Germinal center (tissue), 1 donor: Measurements from ENCODE around the gene ADCY3.
"Not testable (repeated sequence)": the region's sequence is repeated elsewhere in the genome, so short reads cannot be mapped to it uniquely, and the experiment has no call there.

Experiments
- DNase-seq: peaks from one replicate; pipeline ENCODE4 v3.0.0; 2012; ENCODE audit warnings: mixed read lengths, low spot score

ADCY3 gene

GRCh38 chr2:24809316-24810007 is 110.6 kb downstream of the ADCY3 start:
- no peak for DNase-seq

- DNase-seq: no peak
Measured at GRCh38 chr2:24806661-24807036, 113.4 kb downstream of the ADCY3 start.

- not testable (repeated sequence) for DNase-seq
Measured at GRCh38 chr2:24805811-24806660, 114.0 kb downstream of the ADCY3 start.

GRCh38 chr2:24800487-24800886 is 119.5 kb downstream of the ADCY3 start:
- DNase-seq: not testable (repeated sequence)

GRCh38 chr2:24797644-24798043 is 122.4 kb downstream of the ADCY3 start:
- no peak for DNase-seq

- DNase-seq: peak; percentile 8
Measured at GRCh38 chr2:24793761-24794435, 126.1 kb downstream of the ADCY3 start.

GRCh38 chr2:24792874-24793760 is 126.9 kb downstream of the ADCY3 start, which contains the start of the genes CENPO and PTRHD1:
Gene CENPO, plus strand, starts transcription at chr2:24793425. Its CDS starts 495 bp downstream, at chr2:24793920.
Gene PTRHD1, minus strand, starts transcription at chr2:24793391. Its CDS starts 14 bp downstream, at chr2:24793377.
- peak; percentile 95 for DNase-seq

GRCh38 chr2:24792542-24792873 is 127.5 kb downstream of the ADCY3 start:
- DNase-seq: no peak

- DNase-seq: no peak
Measured at GRCh38 chr2:24791452-24791851, 128.6 kb downstream of the ADCY3 start.

- no peak for DNase-seq
Measured at GRCh38 chr2:24788816-24789215, 131.2 kb downstream of the ADCY3 start.

- no peak for DNase-seq
Measured at GRCh38 chr2:24787532-24787931, 132.5 kb downstream of the ADCY3 start.

GRCh38 chr2:24785671-24786321 is 134.2 kb downstream of the ADCY3 start:
- peak; percentile 62 for DNase-seq

- DNase-seq: no peak
Measured at GRCh38 chr2:24783641-24784040, 136.4 kb downstream of the ADCY3 start.

- no peak for DNase-seq
Measured at GRCh38 chr2:24779116-24779515, 140.9 kb downstream of the ADCY3 start.

GRCh38 chr2:24774373-24774772 is 145.7 kb downstream of the ADCY3 start:
- no peak for DNase-seq

GRCh38 chr2:24771764-24772586 is 148.1 kb downstream of the ADCY3 start:
- DNase-seq: no peak

- no peak for DNase-seq
Measured at GRCh38 chr2:24771061-24771460, 149.0 kb downstream of the ADCY3 start.
